ENCODE measurements around the gene DDX31. TPM values are rescaled to one million over a fixed set of nuclear protein-coding genes. Genes with fewer than 3 reads are reported as not detected.

Gene DDX31
- total RNA-seq, 1 experiment from 2014 or later = 28.4 TPM

DNA sequence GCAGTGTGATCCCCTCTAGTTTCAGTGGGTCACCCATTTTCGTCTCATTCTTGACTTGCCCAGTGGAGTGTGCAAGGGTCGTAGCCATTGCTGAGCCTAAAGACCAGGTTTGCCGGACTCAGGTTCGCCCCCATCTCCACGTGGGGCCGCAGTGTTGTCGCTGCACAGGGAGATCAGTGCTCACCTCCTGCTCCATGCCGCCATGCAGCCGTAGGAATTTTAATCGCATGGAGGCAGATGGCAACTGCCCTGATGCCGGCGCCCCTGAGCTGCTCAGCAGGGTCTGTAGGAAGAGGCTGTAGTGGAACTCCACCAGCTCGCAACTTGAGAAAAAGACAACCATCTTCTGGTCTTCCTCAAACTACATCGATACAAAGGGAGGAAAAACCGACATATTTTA, 24.1 kb downstream of the DDX31 start:
- no peaks in the 10 kb centered on the region for H3K27me3 ChIP-seq (ENCODE audit: insufficient read depth, low read length)
- no peak overlapping the region for H4K8ac ChIP-seq (replicated peaks; ENCODE audit: insufficient read length, low read depth, low read length)
- H3K79me1 ChIP-seq (ENCODE audit: insufficient read depth, low read depth, low read length, poor library complexity, severe bottlenecking) = no peaks in the 10 kb centered on the region
- no peak overlapping the region for H3K23ac ChIP-seq (ENCODE audit: insufficient read length, low read depth, low read length)
- H4K91ac ChIP-seq (ENCODE audit: insufficient read length, low read depth, low read length) = no peak overlapping the region
- no peak overlapping the region for H3K27ac Mint-ChIP-seq
- H3K14ac ChIP-seq (ENCODE audit: insufficient read depth, low read length) = no peak overlapping the region
- no peaks in the 10 kb centered on the region for H3K9me3 Mint-ChIP-seq
- no peaks in the 10 kb centered on the region for H3K4me1 ChIP-seq (ENCODE audit: insufficient read depth, low read length)
- H3K9me3 ChIP-seq (ENCODE audit: control insufficient read depth, low read depth, low read length) = no peaks in the 10 kb centered on the region
- H2BK12ac ChIP-seq (ENCODE audit: insufficient read length, low read depth, low read length) = no peak overlapping the region
- H3K9ac ChIP-seq (ENCODE audit: extremely low read depth, insufficient read length, low read length) = no peak overlapping the region
- no peak overlapping the region for H3T11ph ChIP-seq (ENCODE audit: low read length)
- no peaks in the 10 kb centered on the region for H3K23me2 ChIP-seq (ENCODE audit: insufficient read length, low read depth, low read length, poor library complexity, severe bottlenecking)
- no peak overlapping the region for H3K4ac ChIP-seq (ENCODE audit: low read depth, low read length)
- no peak overlapping the region for H2AFZ ChIP-seq (ENCODE audit: low read length)
- H2BK120ac ChIP-seq (ENCODE audit: low read depth, low read length, poor library complexity, severe bottlenecking) = no peak overlapping the region
- DNase-seq = no peak
- no CpG with 5 or more reads among the region's 15 CpGs for WGBS (ENCODE audit: extremely low coverage, insufficient read length, low lambda C conversion rate)
- no peak overlapping the region; the same call in 1 of the 2 replicates for H2BK15ac ChIP-seq (ENCODE audit: low read depth, low read length)
- no peaks in the 10 kb centered on the region for H3K4me1 Mint-ChIP-seq
- H2BK5ac ChIP-seq (ENCODE audit: insufficient read length, low read length) = no peak overlapping the region
- H2BK20ac ChIP-seq (ENCODE audit: low read depth, low read length, poor library complexity, severe bottlenecking) = no peak overlapping the region
- H2AK5ac ChIP-seq (ENCODE audit: insufficient read length, low read length) = no peak overlapping the region
- H3K27ac ChIP-seq (ENCODE audit: insufficient read length, low read depth, low read length) = no peak overlapping the region
- H3K56ac ChIP-seq (ENCODE audit: insufficient read length, low read depth, low read length) = no peak overlapping the region
- H3K79me2 ChIP-seq (ENCODE audit: insufficient read depth, low read length) = no peaks in the 10 kb centered on the region
- H3K4me2 ChIP-seq (ENCODE audit: insufficient read depth, insufficient read length, low read length) = no peak overlapping the region
- H4K5ac ChIP-seq (ENCODE audit: insufficient read length, low read depth, low read length) = no peak overlapping the region
- H3K18ac ChIP-seq (ENCODE audit: insufficient read length, low read depth, low read length) = no peak overlapping the region
- no peak for TF ChIP-seq CTCF (conservative IDR thresholded peaks at IDR 0.05)
- peaks cover 24 to 71% (median 56%) of the 10 kb centered on the region in 3 experiments for H3K36me3 Mint-ChIP-seq (ENCODE audit: insufficient read depth in 1 of 3, low read depth in 3 of 3)
- H4K20me1 ChIP-seq (ENCODE audit: control insufficient read depth, insufficient read depth, insufficient read length) = no peaks in the 10 kb centered on the region
- H3K27me3 Mint-ChIP-seq (ENCODE audit: low read depth) = no peaks in the 10 kb centered on the region
- no peak overlapping the region for H3K4me3 Mint-ChIP-seq
